PC-9 (cell line): ENCODE data around the gene TFCP2L1. TPM values are rescaled to one million over a fixed set of nuclear protein-coding genes. Genes with fewer than 3 reads are reported as not detected.

Experiments
- BruUV-seq: library from RNA; stranded (reverse); fragments of 400-500 nt; replicated peaks from 2 replicates; lab custom pipeline; 2021; lab: Mats Ljungman, UMichigan
- CTCF ChIA-PET: fragments of 300-600 bp; sonication (Branson Sonifier 250); formaldehyde crosslinking; loops from one replicate; lab custom pipeline; 2022; ENCODE audit warnings: antibody characterized with exemption; lab: Charles Lee
- POLR2A ChIA-PET: fragments of 300-600 bp; sonication (Branson Sonifier 250); formaldehyde crosslinking; loops from one replicate; lab custom pipeline; 2022; ENCODE audit warnings: antibody characterized with exemption; ENCODE audit not compliant: unreplicated experiment; lab: Charles Lee
- DNase-seq, 2 experiments: peaks; one replicate each; pipeline versions ENCODE4 v3.0.0 to v3.0.0-alpha.2; 2015 to 2022; ENCODE audit warnings: mixed read lengths in 1 of 2
- H2AFZ ChIP-seq: fragments of 200-600 bp; sonication (generic); 2 replicates; pipeline ENCODE4 v1.8.1; 2017; ENCODE audit warnings: antibody characterized with exemption
- H3F3A ChIP-seq: fragments of 200-600 bp; sonication (generic); 2 replicates; pipeline ENCODE4 v1.8.1; 2017; ENCODE audit warnings: antibody characterized with exemption, mild to moderate bottlenecking, low read depth; ENCODE audit not compliant: insufficient read depth
- H3K27ac ChIP-seq: fragments of 200-600 bp; sonication (generic); 2 replicates; pipeline ENCODE4 v1.6.1; 2016; ENCODE audit warnings: mixed run types
- H3K27me3 ChIP-seq: fragments of 200-600 bp; sonication (generic); 2 replicates; pipeline ENCODE4 v1.6.1; 2016; ENCODE audit warnings: low read depth, mixed run types; ENCODE audit not compliant: insufficient read depth
- H3K36me3 ChIP-seq: fragments of 200-600 bp; sonication (generic); 2 replicates; pipeline ENCODE4 v1.6.1; 2016; ENCODE audit warnings: low read depth, mixed run types
- H3K4me1 ChIP-seq: fragments of 200-600 bp; sonication (generic); replicated peaks from 2 replicates; pipeline ENCODE4 v1.6.1; 2016; ENCODE audit warnings: mixed run types; ENCODE audit not compliant: insufficient read depth
- H3K4me2 ChIP-seq: fragments of 200-600 bp; sonication (generic); 2 replicates; pipeline ENCODE4 v1.6.1; 2017; ENCODE audit warnings: mixed run types
- H3K4me3 ChIP-seq: fragments of 200-600 bp; sonication (generic); 2 replicates; pipeline ENCODE4 v1.6.1; 2016; ENCODE audit warnings: mixed run types
- H3K79me2 ChIP-seq: fragments of 200-600 bp; sonication (generic); 2 replicates; pipeline ENCODE4 v1.6.1; 2017; ENCODE audit warnings: low read depth, mixed run types
- H3K9me2 ChIP-seq: fragments of 200-600 bp; sonication (generic); 2 replicates; pipeline ENCODE4 v1.8.1; 2017; ENCODE audit warnings: mild to moderate bottlenecking; ENCODE audit not compliant: insufficient read depth
- H3K9me3 ChIP-seq: fragments of 200-600 bp; sonication (generic); 2 replicates; pipeline ENCODE4 v1.8.1; 2016; ENCODE audit warnings: low read depth; ENCODE audit not compliant: insufficient read depth
- H4K20me1 ChIP-seq: fragments of 200-600 bp; sonication (generic); 2 replicates; pipeline ENCODE4 v1.8.1; 2017; ENCODE audit not compliant: insufficient read depth
- EZH2 ChIP-seq: fragments of 200-600 bp; sonication (generic); IDR thresholded peaks from 2 replicates; pipeline ENCODE4 v1.8.0; 2017; ENCODE audit warnings: antibody characterized with exemption, low read depth
- intact Hi-C: fragments of 100-400 bp; cut with micrococcal nuclease; formaldehyde crosslinking; loops from one replicate; pipeline ENCODE4 v1.10.0; 2022; ENCODE audit not compliant: unreplicated experiment
- total RNA-seq: library from RNA; stranded (reverse); gene quantifications from 2 replicates; pipeline ENCODE4 v1.2.3, GENCODE V29; 2021
- TF ChIP-seq, protein P1 (sequence below): fragments of 200-600 bp; sonication (generic); conservative IDR thresholded peaks from 2 replicates; pipeline ENCODE4 v1.6.1; 2017; ENCODE audit warnings: mixed run types, antibody characterized with exemption, mild to moderate bottlenecking, moderate library complexity

Gene TFCP2L1
- total RNA-seq, 1 experiment from 2014 or later, result 4.6 TPM

DNA sequence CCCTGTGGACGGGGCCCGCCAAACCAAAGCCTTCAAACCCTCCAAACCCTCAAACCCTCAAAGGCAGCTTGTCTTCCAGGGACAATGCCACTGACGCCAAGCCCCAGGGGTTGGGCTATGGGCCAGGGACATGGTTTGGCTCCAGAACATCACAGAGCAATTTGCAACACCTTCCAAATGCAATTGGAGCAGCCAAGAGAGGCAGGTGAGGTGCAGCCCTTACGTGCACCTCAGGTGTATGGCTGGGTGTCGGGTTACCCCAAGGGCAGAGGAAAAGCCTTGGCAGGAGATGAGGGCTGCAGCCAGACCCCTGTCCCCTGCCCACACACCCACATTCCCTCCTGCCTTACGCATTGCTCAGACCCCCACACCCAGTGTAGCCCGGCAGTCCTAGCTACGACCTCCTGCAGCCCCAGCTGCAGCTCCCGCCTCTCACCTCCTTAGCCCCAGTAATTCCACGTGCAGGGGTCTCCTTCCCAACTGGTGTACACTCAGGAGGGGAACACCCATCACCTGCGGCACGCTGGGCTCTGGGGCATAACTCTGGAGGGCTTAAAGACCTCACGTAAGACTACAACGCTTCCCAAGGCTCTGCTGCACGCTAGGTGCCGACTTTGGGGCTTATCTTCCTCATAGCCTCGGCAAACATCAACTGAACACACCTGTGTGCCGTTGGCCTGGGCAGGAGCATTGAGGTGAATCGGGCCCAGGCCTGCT, 88.7 kb downstream of the TFCP2L1 start:
- peak; percentile 61 to 74 for DNase-seq
- TF ChIP-seq EZH2, result no peak
- TF ChIP-seq, protein P1, sequence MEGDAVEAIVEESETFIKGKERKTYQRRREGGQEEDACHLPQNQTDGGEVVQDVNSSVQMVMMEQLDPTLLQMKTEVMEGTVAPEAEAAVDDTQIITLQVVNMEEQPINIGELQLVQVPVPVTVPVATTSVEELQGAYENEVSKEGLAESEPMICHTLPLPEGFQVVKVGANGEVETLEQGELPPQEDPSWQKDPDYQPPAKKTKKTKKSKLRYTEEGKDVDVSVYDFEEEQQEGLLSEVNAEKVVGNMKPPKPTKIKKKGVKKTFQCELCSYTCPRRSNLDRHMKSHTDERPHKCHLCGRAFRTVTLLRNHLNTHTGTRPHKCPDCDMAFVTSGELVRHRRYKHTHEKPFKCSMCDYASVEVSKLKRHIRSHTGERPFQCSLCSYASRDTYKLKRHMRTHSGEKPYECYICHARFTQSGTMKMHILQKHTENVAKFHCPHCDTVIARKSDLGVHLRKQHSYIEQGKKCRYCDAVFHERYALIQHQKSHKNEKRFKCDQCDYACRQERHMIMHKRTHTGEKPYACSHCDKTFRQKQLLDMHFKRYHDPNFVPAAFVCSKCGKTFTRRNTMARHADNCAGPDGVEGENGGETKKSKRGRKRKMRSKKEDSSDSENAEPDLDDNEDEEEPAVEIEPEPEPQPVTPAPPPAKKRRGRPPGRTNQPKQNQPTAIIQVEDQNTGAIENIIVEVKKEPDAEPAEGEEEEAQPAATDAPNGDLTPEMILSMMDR, result no peak
- CTCF ChIA-PET, result interaction anchor here (0.6 to 0.9 kb wide), 2 partner anchors 68 to 91 kb away, joined by 3 to 6 read pairs; no protein-coding TSS in a partner anchor

GRCh38 chr2:121195036-121195435, 90.0 kb downstream of the TFCP2L1 start:
- DNase-seq, result no peak
- no peak overlapping the region for H2AFZ ChIP-seq
- no peaks in the 10 kb centered on the region for H3K36me3 ChIP-seq
- H3K4me1 ChIP-seq, result peaks cover 43% of the 10 kb centered on the region
- no peak overlapping the region for H3K27ac ChIP-seq
- no peaks in the 10 kb centered on the region for H4K20me1 ChIP-seq
- intact Hi-C loops, result loop anchor here (5.0 kb wide), 1 partner anchor 43 kb away; no protein-coding TSS in a partner anchor
- H3K27me3 ChIP-seq, result no peaks in the 10 kb centered on the region
- H3K9me2 ChIP-seq, result no peaks in the 10 kb centered on the region
- BruUV-seq, result no TSS peak
- no peaks in the 10 kb centered on the region for H3K79me2 ChIP-seq
- H3K4me3 ChIP-seq, result no peak overlapping the region
- TF ChIP-seq, protein P1, result no peak
- TF ChIP-seq EZH2, result no peak
- no peak overlapping the region for H3K4me2 ChIP-seq
- H3F3A ChIP-seq, result peaks cover 10% of the 10 kb centered on the region
- H3K9me3 ChIP-seq, result no peaks in the 10 kb centered on the region
- ChIA-PET CTCF (no interaction called here), POLR2A (no interaction called here)

More for the DNA sequence above, 88.7 kb downstream of the TFCP2L1 start:
- Histone ChIP-seq H2AFZ (no peak overlapping the region), H3K4me2 (peak overlapping the region; percentile 1; the same call in 1 of the 2 replicates), H3K27me3 (no peaks in the 10 kb centered on the region), H3K4me1 (peaks cover 43% of the 10 kb centered on the region), H3K4me3 (no peak overlapping the region), H3F3A (peaks cover 10% of the 10 kb centered on the region), H3K79me2 (no peaks in the 10 kb centered on the region), H4K20me1 (no peaks in the 10 kb centered on the region), H3K9me2 (no peaks in the 10 kb centered on the region), H3K9me3 (no peaks in the 10 kb centered on the region), H3K27ac (no peak overlapping the region), H3K36me3 (no peaks in the 10 kb centered on the region)
- intact Hi-C loops, result loop anchor here (5.0 kb wide), 1 partner anchor 44 kb away; no protein-coding TSS in a partner anchor
- POLR2A ChIA-PET, result interaction anchor here (0.9 kb wide), 1 partner anchor 16 kb away, joined by 3 read pairs; no protein-coding TSS in a partner anchor
- BruUV-seq, result no TSS peak

DNA sequence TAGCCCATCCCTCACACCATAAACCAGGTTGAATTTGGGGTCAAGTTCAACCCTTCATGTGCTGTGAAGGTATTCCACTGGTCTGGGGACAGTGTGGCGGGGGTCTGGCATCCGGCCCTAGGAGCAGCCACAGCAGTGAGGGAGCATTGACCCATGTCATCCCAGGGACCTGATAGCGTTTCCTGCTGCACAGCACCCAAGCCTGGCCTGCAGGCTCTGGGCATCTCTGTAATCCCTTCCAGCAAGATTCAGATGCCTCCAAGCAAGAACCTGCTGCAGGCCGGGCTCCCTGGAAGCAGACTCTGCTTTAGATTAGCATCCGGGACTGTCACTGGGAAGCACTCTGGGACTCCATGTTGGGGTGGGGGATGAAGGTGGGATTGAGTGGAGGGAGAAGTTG, 90.4 kb downstream of the TFCP2L1 start:
- no TSS peak for BruUV-seq
- Histone ChIP-seq H3K4me1 (peaks cover 43% of the 10 kb centered on the region), H3K79me2 (no peaks in the 10 kb centered on the region), H3F3A (peaks cover 10% of the 10 kb centered on the region), H2AFZ (no peak overlapping the region), H3K4me2 (no peak overlapping the region), H3K9me2 (no peaks in the 10 kb centered on the region), H3K27ac (no peak overlapping the region), H3K9me3 (no peaks in the 10 kb centered on the region), H3K4me3 (no peak overlapping the region), H3K36me3 (no peaks in the 10 kb centered on the region), H4K20me1 (no peaks in the 10 kb centered on the region), H3K27me3 (no peaks in the 10 kb centered on the region)
- ChIA-PET CTCF (no interaction called here), POLR2A (no interaction called here)
- TF ChIP-seq, protein P1, result no peak
- no peak for TF ChIP-seq EZH2
- intact Hi-C loops, result loop anchor here (5.0 kb wide), 1 partner anchor 42 kb away; no protein-coding TSS in a partner anchor
- no peak for DNase-seq
